K562 (cell line): Measurements from ENCODE around the gene LTO1. TPM values are rescaled to one million over a fixed set of nuclear protein-coding genes. Genes with fewer than 3 reads are reported as not detected.
A peak's percentile ranks its signal among the peaks of the same experiment; 100 is the strongest.

ENCODE experiments used
- CHD1 ChIP-seq: fragments of 200-600 bp; sonication (generic); IDR thresholded peaks from one replicate; pipeline ENCODE4 v1.6.1; 2012; ENCODE audit warnings: mild to moderate bottlenecking, moderate library complexity, low read length, inconsistent platforms
- EGR1 ChIP-seq: fragments of 450-650 bp; conservative IDR thresholded peaks from 2 replicates; pipeline ENCODE4 v1.6.1; 2017; ENCODE audit warnings: mild to moderate bottlenecking
- HCFC1 ChIP-seq: IDR thresholded peaks from 2 replicates; pipeline ENCODE4 v1.6.1; 2012; ENCODE audit warnings: low read depth, low read length, improper control_type of control experiment
- HIVEP1 ChIP-seq: fragments of 250-450 bp; sonication (Bioruptor Pico); IDR thresholded peaks from 2 replicates; pipeline ENCODE4 v1.4.0; 2020; ENCODE audit warnings: mild to moderate bottlenecking
- ILF3 ChIP-seq: fragments of 450-650 bp; IDR thresholded peaks from 2 replicates; pipeline ENCODE4 v1.6.1; 2018; ENCODE audit warnings: antibody characterized with exemption, mild to moderate bottlenecking, moderate library complexity, borderline replicate concordance
- MCM7 ChIP-seq, 2 experiments: fragments of 450-650 bp; IDR thresholded peaks; 2 replicates each; pipeline ENCODE4 v1.6.1; 2016 to 2018
- MYBL2 ChIP-seq, 2 experiments: fragments of 450-650 bp in 1 of 2; sonication (generic) in 1 of 2; formaldehyde crosslinking in 1 of 2; IDR thresholded peaks; 2 replicates each; pipeline versions ENCODE4 v1.6.1 to v1.8.1; 2017 to 2022; ENCODE audit warnings: borderline replicate concordance in 1 of 2, inconsistent platforms in 1 of 2, low read depth in 1 of 2, mild to moderate bottlenecking in 1 of 2, missing genetic modification reagents in 1 of 2, moderate library complexity in 1 of 2
- PKNOX1 ChIP-seq: fragments of 450-650 bp; IDR thresholded peaks from 2 replicates; pipeline ENCODE4 v1.6.1; 2016
- ZKSCAN3 ChIP-seq: fragments of 250-450 bp; sonication (Bioruptor Pico); IDR thresholded peaks from 2 replicates; pipeline ENCODE4 v1.4.0; 2020
- ZNF121 ChIP-seq: sonication (generic); formaldehyde crosslinking; conservative IDR thresholded peaks from 2 replicates; pipeline ENCODE4 v1.8.0; 2022; ENCODE audit warnings: missing genetic modification reagents
- ZNF507 ChIP-seq: conservative IDR thresholded peaks from 2 replicates; pipeline ENCODE4 v1.6.1; 2017; ENCODE audit warnings: missing genetic modification characterization, missing compliant biosample characterization
- ZNF586 ChIP-seq: fragments of 450-650 bp; formaldehyde crosslinking; conservative IDR thresholded peaks from 2 replicates; pipeline ENCODE4 v1.4.0; 2020; ENCODE audit warnings: mild to moderate bottlenecking, moderate library complexity
- polyA plus RNA-seq, 8 experiments: library from polyadenylated mRNA; depleted of rRNA in 4 of 8; stranded (reverse) in 5 of 8; unstranded in 3 of 8; fragments of >200 nt; fragmentation: Nextera tagmentation in 2 of 8; fragmentation: Illumina TruSeq in 1 of 8; extraction: Ambion mirVana in 2 of 8; extraction: Trizol in 1 of 8; gene quantifications; 2 replicates each; pipeline versions ENCODE4 v1.2.1 to v1.2.3, GENCODE V29; 2011 to 2014; ENCODE audit warnings: inconsistent platforms in 1 of 8, missing spikeins in 1 of 8
- total RNA-seq, 7 experiments: library from RNA; depleted of rRNA in 6 of 7; stranded (reverse); fragments of >200 nt in 6 of 7; fragmentation: Illumina TruSeq in 2 of 7; extraction: Trizol in 2 of 7; gene quantifications; 2 replicates each; pipeline versions ENCODE4 v1.2.1 to v1.2.3, GENCODE V29; 2011 to 2021; ENCODE audit warnings: low replicate concordance in 1 of 7
- TF ChIP-seq, protein P1 (sequence below): fragments of 250-450 bp; sonication (Bioruptor Pico); IDR thresholded peaks from 2 replicates; pipeline ENCODE4 v1.5.0; 2020; ENCODE audit warnings: mild to moderate bottlenecking, borderline replicate concordance

LTO1 gene
- total and polyA plus RNA-seq, 9 of the 15 experiments (the other 6 are each of a cell fraction or from before 2014, with no cell fraction given), result 2.6 to 43.4 (median 19.1) TPM

DNA sequence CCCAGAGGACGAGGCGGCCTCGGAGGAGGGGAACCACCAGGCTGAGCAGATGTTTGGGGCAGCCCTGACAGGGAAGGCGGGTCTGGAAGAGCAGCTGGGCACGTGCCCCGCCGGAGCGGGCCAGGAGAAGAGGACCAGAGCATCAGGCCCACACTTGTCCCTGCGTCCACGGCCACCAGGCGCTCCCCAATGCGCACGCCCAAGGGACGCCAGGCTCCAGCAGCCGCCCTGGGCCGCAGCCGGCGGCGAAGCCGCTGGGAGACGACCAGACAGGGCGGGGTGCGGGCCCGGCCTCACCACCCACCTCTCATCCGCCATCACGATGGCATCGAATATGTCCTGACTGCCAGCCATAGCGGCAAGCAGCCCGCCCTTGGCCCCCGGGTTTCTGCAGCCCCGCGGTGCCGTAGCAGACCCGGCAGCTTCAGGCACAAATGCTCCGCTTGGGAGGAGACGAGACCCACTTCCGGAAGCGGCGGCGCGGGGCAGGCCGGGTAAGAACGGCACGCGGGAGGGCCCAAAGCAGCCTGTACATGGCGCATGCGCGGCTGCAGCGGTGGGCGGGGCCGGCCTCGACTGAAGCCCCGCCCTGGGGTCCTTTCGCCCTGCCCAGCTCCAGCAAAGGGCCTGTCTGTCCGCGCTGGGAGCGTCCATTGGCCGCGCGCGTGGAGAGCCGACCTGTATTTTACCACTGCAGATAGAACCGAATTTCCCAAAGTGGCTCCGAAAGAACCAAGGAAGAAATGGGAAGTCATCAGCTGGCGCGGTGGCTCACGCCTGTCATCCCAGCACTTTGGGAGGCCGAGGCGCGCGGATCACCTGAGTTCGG is at the start of gene LTO1 (continued):
- TF ChIP-seq, protein P1, sequence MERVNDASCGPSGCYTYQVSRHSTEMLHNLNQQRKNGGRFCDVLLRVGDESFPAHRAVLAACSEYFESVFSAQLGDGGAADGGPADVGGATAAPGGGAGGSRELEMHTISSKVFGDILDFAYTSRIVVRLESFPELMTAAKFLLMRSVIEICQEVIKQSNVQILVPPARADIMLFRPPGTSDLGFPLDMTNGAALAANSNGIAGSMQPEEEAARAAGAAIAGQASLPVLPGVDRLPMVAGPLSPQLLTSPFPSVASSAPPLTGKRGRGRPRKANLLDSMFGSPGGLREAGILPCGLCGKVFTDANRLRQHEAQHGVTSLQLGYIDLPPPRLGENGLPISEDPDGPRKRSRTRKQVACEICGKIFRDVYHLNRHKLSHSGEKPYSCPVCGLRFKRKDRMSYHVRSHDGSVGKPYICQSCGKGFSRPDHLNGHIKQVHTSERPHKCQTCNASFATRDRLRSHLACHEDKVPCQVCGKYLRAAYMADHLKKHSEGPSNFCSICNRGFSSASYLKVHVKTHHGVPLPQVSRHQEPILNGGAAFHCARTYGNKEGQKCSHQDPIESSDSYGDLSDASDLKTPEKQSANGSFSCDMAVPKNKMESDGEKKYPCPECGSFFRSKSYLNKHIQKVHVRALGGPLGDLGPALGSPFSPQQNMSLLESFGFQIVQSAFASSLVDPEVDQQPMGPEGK (CRISPR knock-in tag), result no peak
- TF ChIP-seq HCFC1 (peak; percentile 74), EGR1 (no peak), PKNOX1 (peak; percentile 75), HIVEP1 (CRISPR knock-in tag) (no peak), ILF3 (no peak), MYBL2 (IDR thresholded peaks at IDR 0.05; ENCODE audit: low read depth) (no peak), MYBL2 (CRISPR knock-in tag; IDR thresholded peaks at IDR 0.05; ENCODE audit: borderline replicate concordance) (no peak), CHD1 (peak; percentile 91), ZKSCAN3 (CRISPR knock-in tag) (no peak), ZNF507 (tag) (no peak), ZNF586 (CRISPR knock-in tag) (no peak), MCM7 (IDR thresholded peaks at IDR 0.05) (no peak), ZNF121 (CRISPR knock-in tag) (no peak)
